GM12878 (cell line): ENCODE measurements around the gene ILRUN. TPM values are rescaled to one million over a fixed set of nuclear protein-coding genes. Genes with fewer than 3 reads are reported as not detected.

Source experiments
- ATAC-seq: fragments of 200-7000 bp; cut with Tn5 transposase; 3 replicates; pipeline ENCODE4 v1.9.1; 2020; ENCODE audit warnings: mild to moderate bottlenecking, moderate library complexity
- BruUV-seq: library from RNA; stranded (reverse); fragments of 400-500 nt; replicated peaks from 2 replicates; lab custom pipeline; 2021; lab: Mats Ljungman, UMichigan
- CTCF ChIA-PET: fragments of 300-600 bp; sonication (Branson Sonifier 250); formaldehyde crosslinking; extraction: SDS; loops from one replicate; lab custom pipeline; 2021; ENCODE audit warnings: inconsistent platforms; lab: Yijun Ruan, JAX
- POLR2A ChIA-PET: fragments of 350-600 bp; formaldehyde crosslinking; extraction: SDS; loops from one replicate; lab custom pipeline; 2021; ENCODE audit warnings: inconsistent platforms; lab: Charles Lee
- RAD21 ChIA-PET: fragments of 300-600 bp; sonication (Branson Sonifier 250); formaldehyde crosslinking; loops from one replicate; lab custom pipeline; 2023; ENCODE audit warnings: antibody characterized with exemption; ENCODE audit not compliant: unreplicated experiment; lab: Charles Lee
- SMC1A ChIA-PET: fragments of 300-600 bp; sonication (Branson Sonifier 250); formaldehyde crosslinking; loops from one replicate; lab custom pipeline; 2023; ENCODE audit not compliant: unreplicated experiment, uncharacterized antibody; lab: Charles Lee
- DNase-seq: peaks from one replicate; pipeline ENCODE4 v3.0.0-alpha.2; 2011; ENCODE audit warnings: low read depth, low spot score
- FAIRE-seq: peaks from 3 replicates; lab custom pipeline; 2011; peaks lifted over from hg19 to GRCh38; lab: Jason Lieb, UNC
- H2AFZ ChIP-seq: 2 replicates; pipeline ENCODE4 v1.6.0; 2011; ENCODE audit warnings: low read depth, low read length, control low read depth; ENCODE audit not compliant: control insufficient read depth
- H3K27ac ChIP-seq: 2 replicates; pipeline ENCODE4 v1.5.1; 2011; ENCODE audit warnings: control low read depth; ENCODE audit not compliant: control insufficient read depth, insufficient read depth
- H3K27me3 ChIP-seq, 2 experiments: replicated peaks in 1 of 2; 2 replicates each; pipeline versions ENCODE4 v1.6.0 to v1.6.1; 2011; ENCODE audit warnings: low read length in 1 of 2; ENCODE audit not compliant: control insufficient read depth in 2 of 2, insufficient read depth in 2 of 2
- H3K36me3 ChIP-seq, 2 experiments: 2 replicates each; pipeline ENCODE4 v1.5.1; 2011; ENCODE audit warnings: low read length in 1 of 2; ENCODE audit not compliant: control insufficient read depth in 2 of 2, insufficient read depth in 2 of 2
- H3K4me1 ChIP-seq: 2 replicates; pipeline ENCODE4 v1.6.1; 2011; ENCODE audit warnings: mild to moderate bottlenecking, low read length, moderate library complexity, mixed read lengths; ENCODE audit not compliant: control insufficient read depth, insufficient read depth
- H3K4me2 ChIP-seq: 2 replicates; pipeline ENCODE4 v1.6.0; 2011; ENCODE audit warnings: control low read depth; ENCODE audit not compliant: control insufficient read depth, insufficient read depth
- H3K4me3 ChIP-seq: fragments of 200-600 bp; sonication (generic); 2 replicates; pipeline ENCODE4 v1.5.1; 2016
- H3K79me2 ChIP-seq: 2 replicates; pipeline ENCODE4 v1.6.0; 2011; ENCODE audit warnings: low read length; ENCODE audit not compliant: control insufficient read depth, insufficient read depth
- H3K9ac ChIP-seq: 2 replicates; pipeline ENCODE4 v1.8.0; 2011; ENCODE audit warnings: low read length, control low read depth, mixed read lengths; ENCODE audit not compliant: control insufficient read depth, insufficient read depth
- H3K9me3 ChIP-seq: replicated peaks from 3 replicates; pipeline ENCODE4 v1.5.1; 2011; ENCODE audit warnings: mild to moderate bottlenecking, low read length; ENCODE audit not compliant: control insufficient read depth, insufficient read depth
- H4K20me1 ChIP-seq: 2 replicates; pipeline ENCODE4 v1.6.0; 2011; ENCODE audit not compliant: control insufficient read depth, insufficient read depth
- FOXM1 ChIP-seq: IDR thresholded peaks from 2 replicates; pipeline ENCODE4 v1.6.1; 2012; ENCODE audit warnings: low read depth, mild to moderate bottlenecking, inconsistent platforms, low read length, moderate library complexity
- HSF1 ChIP-seq: fragments of 150-350 bp; IDR thresholded peaks from 2 replicates; pipeline ENCODE4 v1.6.1; 2014; ENCODE audit warnings: mild to moderate bottlenecking, low read depth, low read length
- MTA2 ChIP-seq: fragments of 450-650 bp; IDR thresholded peaks from 2 replicates; pipeline ENCODE4 v1.6.1; 2016; ENCODE audit warnings: low read depth, mild to moderate bottlenecking, moderate library complexity
- POU2F2 ChIP-seq: IDR thresholded peaks from 3 replicates; pipeline ENCODE4 v1.6.1; 2011; ENCODE audit warnings: low read depth, mild to moderate bottlenecking, low read length, borderline replicate concordance
- RB1 ChIP-seq: fragments of 450-650 bp; formaldehyde crosslinking; IDR thresholded peaks from 2 replicates; pipeline ENCODE4 v1.6.1; 2017; ENCODE audit warnings: mild to moderate bottlenecking, borderline replicate concordance
- RBBP5 ChIP-seq: fragments of 200-600 bp; sonication (generic); conservative IDR thresholded peaks from 2 replicates; pipeline ENCODE4 v1.6.1; 2016
- SMAD5 ChIP-seq: IDR thresholded peaks from 2 replicates; pipeline ENCODE4 v1.6.1; 2016; ENCODE audit warnings: antibody characterized with exemption, low read depth
- SMC3 ChIP-seq: IDR thresholded peaks from 2 replicates; pipeline ENCODE4 v1.6.1; 2011; ENCODE audit warnings: low read length, improper control_type of control experiment, borderline replicate concordance
- TCF3 ChIP-seq: IDR thresholded peaks from 2 replicates; pipeline ENCODE4 v1.6.1; 2012; ENCODE audit warnings: low read depth, mild to moderate bottlenecking, low read length, borderline replicate concordance; ENCODE audit not compliant: insufficient read depth
- USF2 ChIP-seq: IDR thresholded peaks from 2 replicates; pipeline ENCODE4 v1.6.1; 2011; ENCODE audit warnings: low read depth, low read length, improper control_type of control experiment, borderline replicate concordance
- ZNF384 ChIP-seq: IDR thresholded peaks from 2 replicates; pipeline ENCODE4 v1.6.1; 2012; ENCODE audit warnings: low read depth, mild to moderate bottlenecking, low read length, improper control_type of control experiment, borderline replicate concordance
- WGBS: methylation state at CpG from one replicate; pipeline ENCODE4 v1.1.6; 2016; ENCODE audit warnings: low lambda C conversion rate; ENCODE audit not compliant: insufficient replicate concordance, insufficient coverage; ENCODE audit errors: missing lambda C conversion rate; 5-methylcytosine and 5-hydroxymethylcytosine counted together
- in situ Hi-C: fragments of 300-500 bp; cut with MboI; formaldehyde crosslinking; loops from 9 replicates; pipeline ENCODE4 v1.14.3; 2018; ENCODE audit warnings: mixed read lengths
- intact Hi-C: fragments of 100-400 bp; cut with micrococcal nuclease; formaldehyde crosslinking; loops from one replicate; pipeline ENCODE4 v1.14.2; 2022; ENCODE audit not compliant: unreplicated experiment
- polyA plus RNA-seq, 11 experiments: library from polyadenylated mRNA; depleted of rRNA in 4 of 11; unstranded in 6 of 11; stranded (reverse) in 5 of 11; fragments of >200 nt; fragmentation: Nextera tagmentation in 4 of 11; fragmentation: Illumina TruSeq in 1 of 11; extraction: Ambion mirVana in 4 of 11; extraction: Trizol in 1 of 11; gene quantifications; 1 replicate in 1 of 11; 2 replicates in 10 of 11; pipeline versions ENCODE4 v1.2.1 to v1.2.3, GENCODE V29; 2011 to 2016; ENCODE audit warnings: inconsistent platforms in 2 of 11, missing spikeins in 2 of 11, low read depth in 1 of 11
- total RNA-seq, 4 experiments: library from RNA; depleted of rRNA in 3 of 4; stranded (reverse); fragments of >200 nt in 3 of 4; fragmentation: Illumina TruSeq in 1 of 4; extraction: Trizol in 1 of 4; gene quantifications; 2 replicates each; pipeline versions ENCODE4 v1.2.1 to v1.2.3, GENCODE V29; 2013 to 2021
- TF ChIP-seq, protein P1 (sequence below): fragments of 450-650 bp; IDR thresholded peaks from 2 replicates; pipeline ENCODE4 v1.6.1; 2017; ENCODE audit warnings: low read depth, mild to moderate bottlenecking, moderate library complexity
- TF ChIP-seq, protein P2 (sequence below), 3 experiments: IDR thresholded peaks in 2 of 3; conservative IDR thresholded peaks in 1 of 3; 2 replicates each; pipeline ENCODE4 v1.5.1; 2011; ENCODE audit warnings: low read depth in 3 of 3, low read length in 3 of 3, mild to moderate bottlenecking in 3 of 3, control low read depth in 2 of 3, moderate library complexity in 2 of 3, inconsistent platforms in 1 of 3, mixed read lengths in 1 of 3; ENCODE audit not compliant: control insufficient read depth in 2 of 3, insufficient read depth in 1 of 3; ENCODE audit errors: extremely low read depth in 1 of 3
- TF ChIP-seq, protein P3 (sequence below): fragments of 450-650 bp; formaldehyde crosslinking; IDR thresholded peaks from 2 replicates; pipeline ENCODE4 v1.4.0; 2022; ENCODE audit warnings: mild to moderate bottlenecking, moderate library complexity

ILRUN gene
- total and polyA plus RNA-seq, 10 of the 15 experiments (the other 5 are each of a cell fraction or from before 2014, with no cell fraction given): 21.0 to 114 (median 48.9) TPM

DNA sequence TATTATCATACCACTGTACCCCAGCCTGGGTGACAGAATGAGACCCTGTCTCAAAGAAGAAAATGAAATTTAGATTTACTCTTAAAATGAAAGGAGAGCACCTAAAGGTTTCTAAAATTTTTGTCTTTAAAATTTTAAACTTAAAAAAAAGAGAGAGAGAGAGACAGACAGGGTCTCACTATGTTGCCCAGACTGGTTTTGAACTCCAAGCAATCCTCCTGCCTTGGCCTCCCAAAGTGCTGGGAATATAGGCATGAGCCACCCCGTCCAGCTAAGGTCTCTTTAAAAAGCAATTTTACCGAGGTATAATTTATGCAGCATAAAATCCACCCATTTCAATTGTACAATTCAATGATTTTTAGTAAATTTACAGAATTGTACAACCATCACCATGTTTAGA is 33.2 kb downstream of the ILRUN start:
- no peaks in the 10 kb centered on the region for H4K20me1 ChIP-seq
- DNase-seq (no peak), FAIRE-seq (no peak), ATAC-seq (no peak)
- ChIA-PET CTCF (interaction anchor here (0.6 to 3.9 kb wide), 5 partner anchors 10 to 444 kb away, joined by 3 to 15 read pairs (median 4); no protein-coding TSS in a partner anchor), SMC1A (interaction anchor here (2.0 to 4.8 kb wide), 4 partner anchors 7 to 24 kb away, joined by 6 to 32 read pairs (median 20); no protein-coding TSS in a partner anchor), POLR2A (interaction anchor here (3.2 to 14.9 kb wide), 3 partner anchors 14 to 32 kb away, joined by 28 to 329 read pairs (median 246); partner anchors contain the start of gene ILRUN), RAD21 (interaction anchor here (1.3 to 4.0 kb wide), 4 partner anchors 7 to 128 kb away, joined by 3 to 28 read pairs (median 23); partner anchors contain the start of gene BLTP3A)
- BruUV-seq: no TSS peak
- H3K27ac ChIP-seq: peak overlapping the region; percentile 84
- peaks cover 89% of the 10 kb centered on the region for H3K79me2 ChIP-seq
- H3K4me1 ChIP-seq: peaks cover 58% of the 10 kb centered on the region
- in situ Hi-C loops: loop anchor here (25.0 kb wide), 2 partner anchors 1601 to 1701 kb away; partner anchors contain the start of genes BRD2, HLA-DMA and HLA-DPA1
- WGBS: 55% methylated on average over 2 of the region's 2 CpGs
- no peaks in the 10 kb centered on the region for H3K36me3 ChIP-seq
- H3K27me3 ChIP-seq: no peaks in the 10 kb centered on the region
- no peak overlapping the region for H2AFZ ChIP-seq
- H3K4me2 ChIP-seq: peak overlapping the region; percentile 75; the same call in 1 of the 2 replicates
- intact Hi-C loops: no loop called here
- peaks cover 2% of the 10 kb centered on the region; the same call in 2 of the 3 replicates for H3K9me3 ChIP-seq
- H3K4me3 ChIP-seq: peak overlapping the region; percentile 24; the same call in 1 of the 2 replicates
- H3K9ac ChIP-seq: no peak overlapping the region
- TF ChIP-seq MTA2 (no peak), FOXM1 (no peak), TCF3 (no peak), HSF1 (no peak), RBBP5 (no peak), SMC3 (no peak), POU2F2 (no peak), SMAD5 (no peak), USF2 (no peak), RB1 (no peak), ZNF384 (no peak)
- TF ChIP-seq, protein P1, sequence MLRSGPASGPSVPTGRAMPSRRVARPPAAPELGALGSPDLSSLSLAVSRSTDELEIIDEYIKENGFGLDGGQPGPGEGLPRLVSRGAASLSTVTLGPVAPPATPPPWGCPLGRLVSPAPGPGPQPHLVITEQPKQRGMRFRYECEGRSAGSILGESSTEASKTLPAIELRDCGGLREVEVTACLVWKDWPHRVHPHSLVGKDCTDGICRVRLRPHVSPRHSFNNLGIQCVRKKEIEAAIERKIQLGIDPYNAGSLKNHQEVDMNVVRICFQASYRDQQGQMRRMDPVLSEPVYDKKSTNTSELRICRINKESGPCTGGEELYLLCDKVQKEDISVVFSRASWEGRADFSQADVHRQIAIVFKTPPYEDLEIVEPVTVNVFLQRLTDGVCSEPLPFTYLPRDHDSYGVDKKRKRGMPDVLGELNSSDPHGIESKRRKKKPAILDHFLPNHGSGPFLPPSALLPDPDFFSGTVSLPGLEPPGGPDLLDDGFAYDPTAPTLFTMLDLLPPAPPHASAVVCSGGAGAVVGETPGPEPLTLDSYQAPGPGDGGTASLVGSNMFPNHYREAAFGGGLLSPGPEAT: no peak
- TF ChIP-seq, protein P2, sequence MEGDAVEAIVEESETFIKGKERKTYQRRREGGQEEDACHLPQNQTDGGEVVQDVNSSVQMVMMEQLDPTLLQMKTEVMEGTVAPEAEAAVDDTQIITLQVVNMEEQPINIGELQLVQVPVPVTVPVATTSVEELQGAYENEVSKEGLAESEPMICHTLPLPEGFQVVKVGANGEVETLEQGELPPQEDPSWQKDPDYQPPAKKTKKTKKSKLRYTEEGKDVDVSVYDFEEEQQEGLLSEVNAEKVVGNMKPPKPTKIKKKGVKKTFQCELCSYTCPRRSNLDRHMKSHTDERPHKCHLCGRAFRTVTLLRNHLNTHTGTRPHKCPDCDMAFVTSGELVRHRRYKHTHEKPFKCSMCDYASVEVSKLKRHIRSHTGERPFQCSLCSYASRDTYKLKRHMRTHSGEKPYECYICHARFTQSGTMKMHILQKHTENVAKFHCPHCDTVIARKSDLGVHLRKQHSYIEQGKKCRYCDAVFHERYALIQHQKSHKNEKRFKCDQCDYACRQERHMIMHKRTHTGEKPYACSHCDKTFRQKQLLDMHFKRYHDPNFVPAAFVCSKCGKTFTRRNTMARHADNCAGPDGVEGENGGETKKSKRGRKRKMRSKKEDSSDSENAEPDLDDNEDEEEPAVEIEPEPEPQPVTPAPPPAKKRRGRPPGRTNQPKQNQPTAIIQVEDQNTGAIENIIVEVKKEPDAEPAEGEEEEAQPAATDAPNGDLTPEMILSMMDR (IDR thresholded peaks at IDR 0.05 in 2 of 3, conservative IDR thresholded peaks at IDR 0.05 in 1 of 3; ENCODE audit: control insufficient read depth in 2 of 3, extremely low read depth in 1 of 3, insufficient read depth in 1 of 3, low read depth in 3 of 3, low read length in 3 of 3): no peak
- TF ChIP-seq, protein P3, sequence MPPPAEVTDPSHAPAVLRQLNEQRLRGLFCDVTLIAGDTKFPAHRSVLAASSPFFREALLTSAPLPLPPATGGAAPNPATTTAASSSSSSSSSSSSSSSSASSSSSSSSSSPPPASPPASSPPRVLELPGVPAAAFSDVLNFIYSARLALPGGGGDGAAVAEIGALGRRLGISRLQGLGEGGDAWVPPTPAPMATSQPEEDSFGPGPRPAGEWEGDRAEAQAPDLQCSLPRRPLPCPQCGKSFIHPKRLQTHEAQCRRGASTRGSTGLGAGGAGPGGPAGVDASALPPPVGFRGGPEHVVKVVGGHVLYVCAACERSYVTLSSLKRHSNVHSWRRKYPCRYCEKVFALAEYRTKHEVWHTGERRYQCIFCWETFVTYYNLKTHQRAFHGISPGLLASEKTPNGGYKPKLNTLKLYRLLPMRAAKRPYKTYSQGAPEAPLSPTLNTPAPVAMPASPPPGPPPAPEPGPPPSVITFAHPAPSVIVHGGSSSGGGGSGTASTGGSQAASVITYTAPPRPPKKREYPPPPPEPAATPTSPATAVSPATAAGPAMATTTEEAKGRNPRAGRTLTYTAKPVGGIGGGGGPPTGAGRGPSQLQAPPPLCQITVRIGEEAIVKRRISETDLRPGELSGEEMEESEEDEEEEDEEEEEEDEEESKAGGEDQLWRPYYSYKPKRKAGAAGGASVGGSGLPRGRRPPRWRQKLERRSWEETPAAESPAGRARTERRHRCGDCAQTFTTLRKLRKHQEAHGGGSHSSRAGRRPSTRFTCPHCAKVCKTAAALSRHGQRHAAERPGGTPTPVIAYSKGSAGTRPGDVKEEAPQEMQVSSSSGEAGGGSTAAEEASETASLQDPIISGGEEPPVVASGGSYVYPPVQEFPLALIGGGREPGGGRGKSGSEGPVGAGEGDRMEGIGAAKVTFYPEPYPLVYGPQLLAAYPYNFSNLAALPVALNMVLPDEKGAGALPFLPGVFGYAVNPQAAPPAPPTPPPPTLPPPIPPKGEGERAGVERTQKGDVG (CRISPR knock-in tag): no peak
